Fibroblast of mammary gland (primary cell): ENCODE data around the gene ASXL1.

Experiments used
- DNase-seq: peaks from one replicate; pipeline ENCODE4 v3.0.0-alpha.2; 2010; ENCODE audit warnings: low read depth
- H3K4me3 ChIP-seq: 2 replicates; pipeline ENCODE4 v1.5.1; 2011; ENCODE audit warnings: low read depth, mild to moderate bottlenecking, low read length, moderate library complexity; ENCODE audit not compliant: control insufficient read depth
- TF ChIP-seq, protein P1 (sequence below): conservative IDR thresholded peaks from 2 replicates; pipeline ENCODE4 v1.5.1; 2011; ENCODE audit warnings: low read depth, low read length, inconsistent platforms; ENCODE audit not compliant: control insufficient read depth, insufficient read depth

The ASXL1 gene

DNA sequence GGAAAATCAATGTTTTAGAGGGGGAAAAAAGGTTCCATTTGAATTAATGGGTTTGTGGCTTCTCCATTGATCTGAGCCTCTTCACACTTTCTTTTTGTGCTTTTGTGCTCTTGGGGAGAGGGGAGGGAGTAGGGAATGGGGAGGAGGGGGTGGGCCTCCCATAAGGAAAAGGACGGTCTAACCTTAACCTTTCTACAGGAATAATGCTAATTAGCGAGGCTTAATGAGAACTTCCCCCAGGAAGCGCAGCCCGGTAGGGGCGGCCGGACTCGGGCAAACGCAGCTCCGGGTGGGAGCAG lies 124.0 kb downstream of the ASXL1 start:
- peak overlapping the region; percentile 60 for H3K4me3 ChIP-seq
- TF ChIP-seq, protein P1, sequence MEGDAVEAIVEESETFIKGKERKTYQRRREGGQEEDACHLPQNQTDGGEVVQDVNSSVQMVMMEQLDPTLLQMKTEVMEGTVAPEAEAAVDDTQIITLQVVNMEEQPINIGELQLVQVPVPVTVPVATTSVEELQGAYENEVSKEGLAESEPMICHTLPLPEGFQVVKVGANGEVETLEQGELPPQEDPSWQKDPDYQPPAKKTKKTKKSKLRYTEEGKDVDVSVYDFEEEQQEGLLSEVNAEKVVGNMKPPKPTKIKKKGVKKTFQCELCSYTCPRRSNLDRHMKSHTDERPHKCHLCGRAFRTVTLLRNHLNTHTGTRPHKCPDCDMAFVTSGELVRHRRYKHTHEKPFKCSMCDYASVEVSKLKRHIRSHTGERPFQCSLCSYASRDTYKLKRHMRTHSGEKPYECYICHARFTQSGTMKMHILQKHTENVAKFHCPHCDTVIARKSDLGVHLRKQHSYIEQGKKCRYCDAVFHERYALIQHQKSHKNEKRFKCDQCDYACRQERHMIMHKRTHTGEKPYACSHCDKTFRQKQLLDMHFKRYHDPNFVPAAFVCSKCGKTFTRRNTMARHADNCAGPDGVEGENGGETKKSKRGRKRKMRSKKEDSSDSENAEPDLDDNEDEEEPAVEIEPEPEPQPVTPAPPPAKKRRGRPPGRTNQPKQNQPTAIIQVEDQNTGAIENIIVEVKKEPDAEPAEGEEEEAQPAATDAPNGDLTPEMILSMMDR: no peak
- DNase-seq: no peak

DNA sequence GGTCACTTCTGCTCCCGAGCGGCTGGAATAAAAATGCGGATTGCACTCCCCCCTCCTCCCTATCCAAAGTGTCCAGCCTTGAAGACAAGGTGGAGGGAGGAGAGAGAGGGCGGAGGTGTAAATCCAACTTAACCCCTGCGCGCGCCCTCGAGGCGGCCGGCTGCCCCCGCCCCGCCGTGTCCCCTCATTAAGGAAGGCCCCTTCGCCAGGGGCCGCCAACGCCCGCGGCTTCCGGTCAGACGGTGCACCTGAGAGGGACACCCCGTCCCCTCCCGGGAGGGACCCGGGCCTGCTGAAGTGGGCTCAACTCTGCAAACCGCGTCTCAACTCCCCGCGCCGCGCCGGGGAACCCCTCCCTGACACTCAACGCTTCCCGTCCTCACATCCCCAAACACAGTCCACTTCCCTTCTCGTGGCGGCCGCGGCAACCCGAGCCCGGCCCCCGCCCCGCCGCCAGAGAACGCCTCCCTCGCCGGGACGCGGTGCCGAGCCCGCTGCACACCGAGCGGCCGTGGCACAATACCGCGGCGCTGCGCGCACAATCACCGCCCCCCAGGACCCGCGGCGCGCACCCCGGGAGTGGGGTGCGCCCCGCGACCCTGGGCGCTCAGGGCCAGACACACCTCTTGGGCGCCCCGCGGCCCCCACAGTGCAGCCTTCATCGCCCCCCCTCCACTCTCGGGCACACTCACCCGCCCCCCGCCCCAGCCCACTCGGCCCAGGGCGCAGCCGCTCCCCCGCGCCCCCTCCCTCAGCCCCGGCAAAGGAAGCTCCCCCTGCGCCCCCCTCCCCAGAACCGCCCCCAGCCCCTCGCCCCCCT lies 124.5 kb downstream of the ASXL1 start:
- TF ChIP-seq, protein P1: no peak
- peak overlapping the region; percentile 60 for H3K4me3 ChIP-seq
- no peak for DNase-seq

DNA sequence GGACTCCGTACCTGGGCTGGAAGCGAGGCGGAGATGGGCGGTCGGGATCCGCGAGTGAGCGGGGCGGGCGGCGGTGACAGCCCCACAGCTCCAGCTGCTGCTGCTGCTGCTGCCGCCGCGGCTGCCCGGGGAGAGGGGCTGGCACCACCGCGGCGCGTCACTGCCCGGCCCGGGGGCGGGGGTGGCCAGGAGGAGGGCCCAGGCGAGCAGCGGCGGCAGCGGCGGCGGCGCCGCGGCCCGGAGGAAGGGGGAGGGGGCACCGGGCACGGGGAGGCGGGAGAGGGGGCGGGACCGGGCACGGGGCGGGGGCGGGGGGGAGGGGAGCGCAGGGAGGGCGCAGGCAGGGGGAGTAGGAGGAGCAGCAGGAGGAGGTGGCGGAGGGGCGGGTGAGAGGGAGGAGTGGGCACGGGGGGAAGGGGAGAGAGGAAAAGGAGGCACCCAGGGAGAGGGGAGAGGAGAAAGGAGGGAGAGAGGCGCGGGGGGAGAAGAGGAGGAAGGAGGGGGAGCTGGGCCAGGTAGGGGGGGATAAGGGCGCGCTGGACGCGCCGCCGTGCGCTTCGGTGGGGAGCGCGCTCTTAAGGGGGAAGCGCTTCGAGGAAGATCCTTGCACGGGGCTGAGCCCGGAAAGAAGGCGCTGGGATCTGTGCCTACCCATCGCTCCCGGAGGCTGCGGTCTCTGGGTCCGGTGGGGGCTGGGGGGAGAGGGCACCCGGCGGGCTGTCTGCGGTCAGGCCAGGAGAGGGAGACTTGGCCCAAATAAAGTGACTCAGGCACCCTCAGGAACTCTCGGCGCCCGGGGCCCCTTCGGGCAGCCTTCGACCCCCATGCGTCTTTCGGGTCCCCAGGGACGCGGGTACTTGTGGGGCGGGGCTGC lies 125.5 kb downstream of the ASXL1 start:
- H3K4me3 ChIP-seq: peak overlapping the region; percentile 60
- TF ChIP-seq, protein P1: no peak
- DNase-seq: peak; percentile 63

DNA sequence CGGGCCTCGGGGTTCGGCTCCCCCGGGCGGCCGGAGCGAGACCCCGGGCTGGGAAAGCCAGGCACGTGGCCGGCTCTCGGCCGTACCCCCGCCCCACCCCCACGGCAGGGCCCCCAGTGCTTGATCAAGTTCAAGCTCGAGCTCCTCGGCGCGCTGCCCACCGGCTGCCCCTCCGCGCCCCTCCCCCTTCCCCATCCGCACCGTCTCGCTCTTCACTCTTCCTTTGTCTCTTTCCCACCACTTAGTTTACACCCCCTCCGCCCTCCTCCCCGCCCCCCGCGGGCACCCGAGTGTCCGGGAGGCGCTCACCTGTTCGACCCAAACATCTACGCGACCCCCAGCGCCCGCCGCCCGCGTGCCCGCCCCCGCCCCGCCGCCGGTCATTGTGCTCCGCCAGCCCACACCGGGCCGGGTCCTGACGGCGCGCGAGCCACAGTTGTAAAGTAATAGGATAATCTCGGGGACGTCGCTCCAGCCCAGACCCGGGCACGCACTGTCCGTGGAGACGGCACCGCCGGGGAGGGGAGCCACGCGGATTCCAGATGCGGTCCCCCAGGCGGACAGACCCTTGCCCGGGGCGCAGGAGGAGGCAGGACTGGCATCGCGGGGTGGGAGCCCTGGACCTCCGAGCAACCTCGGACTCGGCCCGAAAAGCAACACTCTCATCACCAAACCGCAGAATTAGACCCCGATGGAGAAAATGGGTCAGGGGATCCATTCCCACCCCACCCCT lies 126.3 kb downstream of the ASXL1 start:
- peak overlapping the region; percentile 58 for H3K4me3 ChIP-seq
- DNase-seq: no peak
- TF ChIP-seq, protein P1: no peak

DNA sequence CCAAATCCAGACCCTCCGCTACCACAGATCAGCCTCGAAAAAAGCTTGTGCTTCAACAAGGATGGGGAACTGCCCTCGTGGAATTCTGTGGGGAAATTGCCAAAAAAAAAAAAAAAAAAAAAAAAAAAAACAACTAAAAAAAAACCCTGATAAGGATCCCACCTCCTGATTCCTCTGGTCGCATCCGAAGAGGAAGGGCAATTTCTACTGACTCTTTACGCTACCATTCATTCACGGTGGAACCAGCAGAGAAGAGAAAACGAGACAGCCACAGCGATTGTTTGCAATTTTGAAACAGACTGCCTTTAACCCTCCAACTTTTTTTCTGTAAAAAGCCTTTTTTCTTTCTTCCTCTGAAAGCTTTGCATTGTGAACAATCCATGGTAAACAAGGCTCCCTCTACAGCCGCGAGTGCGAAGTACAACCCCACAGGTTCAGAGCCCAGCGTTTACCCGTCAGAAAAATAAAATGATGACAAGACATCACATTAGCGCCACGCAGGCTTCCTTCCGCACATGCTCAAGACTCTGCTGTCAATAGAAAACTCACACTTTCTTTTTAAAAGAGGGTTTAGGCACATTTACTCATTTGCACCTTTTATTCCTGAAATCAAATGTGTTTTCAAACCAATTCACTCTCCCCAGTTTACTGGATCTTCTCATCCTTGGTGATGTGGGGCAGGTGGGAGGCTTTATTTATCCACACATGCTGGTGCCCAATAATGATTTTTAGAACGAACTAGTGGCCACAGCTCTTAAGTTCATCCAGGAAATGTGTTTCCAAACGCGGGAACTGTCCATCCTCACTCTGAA lies 127.0 kb downstream of the ASXL1 start:
- DNase-seq: peak; percentile 82
- peak overlapping the region; percentile 58 for H3K4me3 ChIP-seq
- TF ChIP-seq, protein P1: peak; percentile 84
